Heart left ventricle (tissue), 16 donors: ENCODE results near the gene DYNC1I1. TPM values are rescaled to one million over a fixed set of nuclear protein-coding genes. Genes with fewer than 3 reads are reported as not detected.

Experiments
- ATAC-seq, 4 donors: fragments of 200-7000 bp; cut with Tn5 transposase; one replicate each; pipeline ENCODE4 v1.9.1; 2020 to 2022; ENCODE audit warnings: moderate library complexity in 4 of 4, mild to moderate bottlenecking in 3 of 4, moderate number of reproducible peaks in 1 of 4
- DNase-seq, 5 donors: peaks; one replicate each; pipeline ENCODE4 v3.0.0-alpha.2; 2020
- H3K27ac ChIP-seq, 12 donors: fragments of 200-600 bp; sonication (generic) in 4 of 12; one replicate each; pipeline versions ENCODE4 v1.5.0 to v1.8.0; 2016 to 2022; ENCODE audit warnings: mild to moderate bottlenecking in 2 of 12
- H3K27me3 ChIP-seq, 9 donors: fragments of 200-600 bp; sonication (generic) in 2 of 9; one replicate each; pipeline versions ENCODE4 v1.5.1 to v1.8.0; 2016 to 2022; ENCODE audit warnings: mild to moderate bottlenecking in 3 of 9
- H3K36me3 ChIP-seq, 9 donors: fragments of 200-600 bp; sonication (generic) in 2 of 9; one replicate each; pipeline versions ENCODE4 v1.5.0 to v1.8.0; 2018 to 2022; ENCODE audit warnings: mild to moderate bottlenecking in 2 of 9
- H3K4me1 ChIP-seq, 12 donors: fragments of 200-600 bp; sonication (generic) in 4 of 12; one replicate each; pipeline versions ENCODE4 v1.5.0 to v1.8.0; 2016 to 2022; ENCODE audit warnings: mild to moderate bottlenecking in 3 of 12
- H3K4me3 ChIP-seq, 12 donors: fragments of 200-600 bp; sonication (generic) in 4 of 12; one replicate each; pipeline versions ENCODE4 v1.5.0 to v1.8.0; 2017 to 2022; ENCODE audit warnings: mild to moderate bottlenecking in 9 of 12, moderate library complexity in 4 of 12
- H3K9me3 ChIP-seq, 12 donors: fragments of 200-600 bp; sonication (generic) in 4 of 12; one replicate each; pipeline versions ENCODE4 v1.5.0 to v1.8.0; 2016 to 2022; ENCODE audit warnings: mild to moderate bottlenecking in 1 of 12
- CTCF ChIP-seq, 12 donors: fragments of 200-600 bp; sonication (generic) in 4 of 12; IDR thresholded peaks; one replicate each; pipeline versions ENCODE4 v1.5.0 to v1.8.0; 2018 to 2022; ENCODE audit warnings: antibody characterized with exemption in 12 of 12, mild to moderate bottlenecking in 5 of 12
- POLR2A ChIP-seq, 2 donors: fragments of 450-650 bp; IDR thresholded peaks; one replicate each; pipeline ENCODE4 v1.6.1; 2017; ENCODE audit warnings: antibody characterized with exemption in 2 of 2, mild to moderate bottlenecking in 2 of 2, moderate library complexity in 2 of 2
- WGBS, 4 donors: extraction: QIAGEN DNeasy Blood & Tissue Kit in 2 of 4; methylation state at CpG; one replicate each; pipeline versions ENCODE4 v1.1.5 to v1.1.7; 2013 to 2018; 5-methylcytosine and 5-hydroxymethylcytosine counted together
- intact Hi-C, 10 donors: fragments of 100-400 bp; cut with DNase I; formaldehyde crosslinking; loops; one replicate each; pipeline versions ENCODE4 v1.11.1 to v1.14.2; 2022
- polyA plus RNA-seq, 2 donors: library from polyadenylated mRNA; stranded (reverse); fragments of 200-250 nt; gene quantifications; one replicate each; pipeline ENCODE4 v1.2.3, GENCODE V29; 2013
- total RNA-seq, 9 donors: library from RNA; depleted of rRNA in 2 of 9; stranded (reverse); fragments of >200 nt in 2 of 9; fragmentation: NEBNext Ultra II Directional in 3 of 9; extraction: Animal tissue kit (Norgen Biotek cat#: 25700) in 3 of 9; gene quantifications; one replicate each; pipeline versions ENCODE4 v1.1.0 to v1.2.4, GENCODE V29; 2016 to 2023
- donor health status: ischemic (EF 13 %, LVEDD 7.1; RV severe dilation, severe dysfunction).
- donor health status: healthy with polysubstance abuse.
- donor health status: DM: no; HTN: yes; CAD: no.
- donor health status: DM: no; HTN: no; CAD: no.
- donor health status: ischemic (EF 25% LVEDD 6.9; RV normal size, moderate dysfunction).
- donor health status: ischemic (EF 25% LVEDD 5.7; RV mildly dilated, moderate dysfunction).
- donor health status: healthy.
- donor health status: DM: yes; HTN: yes; CAD: no.
- donor health status: ischemic (EF 35%, LVEDD 5.7; RV mildly dilated, moderate dysfunction).
- donor health status: nonischemic (EF 11% LVEDD 7.7; RV severe dilation, severe dysfunction).
- donor health status: DM: yes; HTN: yes; CAD: no.
- donor health status: PGD.
- donor health status: ischemic (EF 29% LVEDD 5.4; RV normal size, mild dysfunction).
- donor health status: nonischemic (EF 23%, LVEDD 6.1; RV moderate dilation, normal function).

The DYNC1I1 gene
- total and polyA plus RNA-seq, 11 donors: 6.1 to 46.8 (median 30.6) TPM

- no peak overlapping the region for H3K4me3 ChIP-seq
- intact Hi-C loops: no loop called here
- no peak for TF ChIP-seq POLR2A (IDR thresholded peaks at IDR 0.05)
- TF ChIP-seq CTCF (IDR thresholded peaks at IDR 0.05): no peak
- ATAC-seq: no peak
- H3K27ac ChIP-seq: no peak overlapping the region
- H3K9me3 ChIP-seq: peaks cover 0 to under 1% (median 0%) of the 10 kb centered on the region in 12 donors
- H3K4me1 ChIP-seq: no peaks in the 10 kb centered on the region
- H3K27me3 ChIP-seq: no peaks in the 10 kb centered on the region
- no peak for DNase-seq
- no peaks in the 10 kb centered on the region for H3K36me3 ChIP-seq
Measured at GRCh38 chr7:96104984-96105383, 332.6 kb downstream of the DYNC1I1 start.

- ATAC-seq: no peak
- Histone ChIP-seq H3K36me3 (no peaks in the 10 kb centered on the region), H3K27ac (no peak overlapping the region), H3K27me3 (no peaks in the 10 kb centered on the region), H3K4me3 (no peak overlapping the region), H3K4me1 (no peaks in the 10 kb centered on the region), H3K9me3 (no peaks in the 10 kb centered on the region)
- no peak for TF ChIP-seq CTCF (IDR thresholded peaks at IDR 0.05)
- TF ChIP-seq POLR2A (IDR thresholded peaks at IDR 0.05): no peak
- intact Hi-C loops: no loop called here
- no peak for DNase-seq
Measured at GRCh38 chr7:96111405-96111804, 339.1 kb downstream of the DYNC1I1 start.

GRCh38 chr7:96114190-96114589, 341.8 kb downstream of the DYNC1I1 start:
- no peak for DNase-seq
- no peak for ATAC-seq
- TF ChIP-seq CTCF (IDR thresholded peaks at IDR 0.05) (no peak), POLR2A (IDR thresholded peaks at IDR 0.05) (no peak)
- intact Hi-C loops: no loop called here
- H3K27ac ChIP-seq: no peak overlapping the region
- no peaks in the 10 kb centered on the region for H3K36me3 ChIP-seq
- H3K4me1 ChIP-seq: no peaks in the 10 kb centered on the region
- WGBS, 4 donors: 84 to 87% (median 85%) methylated on average over 7 of the region's 7 CpGs
- H3K27me3 ChIP-seq: no peaks in the 10 kb centered on the region
- H3K4me3 ChIP-seq: no peak overlapping the region
- H3K9me3 ChIP-seq: no peaks in the 10 kb centered on the region

GRCh38 chr7:96116173-96116572, 343.8 kb downstream of the DYNC1I1 start:
- H3K27me3 ChIP-seq: no peaks in the 10 kb centered on the region
- WGBS, 4 donors: 93 to 94% (median 94%) methylated on average over 7 of the region's 7 CpGs
- peaks cover 0 to 19% (median 12%) of the 10 kb centered on the region in 9 donors for H3K36me3 ChIP-seq
- no peak overlapping the region for H3K4me3 ChIP-seq
- intact Hi-C loops: no loop called here
- H3K4me1 ChIP-seq: peaks cover 0 to 2% (median 0%) of the 10 kb centered on the region in 12 donors
- no peak for DNase-seq
- no peak overlapping the region for H3K27ac ChIP-seq
- ATAC-seq: no peak
- no peaks in the 10 kb centered on the region for H3K9me3 ChIP-seq
- TF ChIP-seq CTCF (IDR thresholded peaks at IDR 0.05) (no peak), POLR2A (IDR thresholded peaks at IDR 0.05) (no peak)
